ENCODE measurements around the gene RPL7A. TPM values are rescaled to one million over a fixed set of nuclear protein-coding genes. Genes with fewer than 3 reads are reported as not detected.

The RPL7A gene
- total RNA-seq, 1 experiment from 2014 or later, result 2,747 TPM

DNA sequence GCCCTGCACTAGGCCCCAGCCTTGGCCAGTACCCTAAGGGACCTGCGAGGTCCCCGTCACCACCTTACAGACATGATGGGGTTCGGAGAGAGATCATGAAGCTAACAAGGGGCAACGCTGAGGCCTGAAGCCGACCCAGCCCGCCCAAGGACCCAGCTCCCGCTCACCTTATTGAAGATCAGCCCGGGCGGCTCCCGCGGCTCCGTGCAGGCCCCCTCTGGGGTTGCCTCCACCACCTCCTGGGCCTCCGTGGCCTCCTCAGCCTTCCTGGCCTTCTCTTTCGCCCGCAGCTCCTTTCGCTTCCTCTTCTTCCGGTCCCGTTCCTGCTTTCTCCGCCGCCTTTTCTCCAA lies 15.7 kb upstream of the RPL7A start (continued):
- TF ChIP-seq RELA (CRISPR knock-in tag; IDR thresholded peaks at IDR 0.05; ENCODE audit: borderline replicate concordance) (no peak), KAT7 (CRISPR knock-in tag; IDR thresholded peaks at IDR 0.05; ENCODE audit: borderline replicate concordance) (no peak), TEAD4 (CRISPR knock-in tag; IDR thresholded peaks at IDR 0.05) (no peak), ATF1 (CRISPR knock-in tag; IDR thresholded peaks at IDR 0.05) (no peak), JAZF1 (CRISPR knock-in tag; IDR thresholded peaks at IDR 0.05) (no peak), EMX1 (CRISPR knock-in tag; IDR thresholded peaks at IDR 0.05) (no peak)
- TF ChIP-seq, protein P1, sequence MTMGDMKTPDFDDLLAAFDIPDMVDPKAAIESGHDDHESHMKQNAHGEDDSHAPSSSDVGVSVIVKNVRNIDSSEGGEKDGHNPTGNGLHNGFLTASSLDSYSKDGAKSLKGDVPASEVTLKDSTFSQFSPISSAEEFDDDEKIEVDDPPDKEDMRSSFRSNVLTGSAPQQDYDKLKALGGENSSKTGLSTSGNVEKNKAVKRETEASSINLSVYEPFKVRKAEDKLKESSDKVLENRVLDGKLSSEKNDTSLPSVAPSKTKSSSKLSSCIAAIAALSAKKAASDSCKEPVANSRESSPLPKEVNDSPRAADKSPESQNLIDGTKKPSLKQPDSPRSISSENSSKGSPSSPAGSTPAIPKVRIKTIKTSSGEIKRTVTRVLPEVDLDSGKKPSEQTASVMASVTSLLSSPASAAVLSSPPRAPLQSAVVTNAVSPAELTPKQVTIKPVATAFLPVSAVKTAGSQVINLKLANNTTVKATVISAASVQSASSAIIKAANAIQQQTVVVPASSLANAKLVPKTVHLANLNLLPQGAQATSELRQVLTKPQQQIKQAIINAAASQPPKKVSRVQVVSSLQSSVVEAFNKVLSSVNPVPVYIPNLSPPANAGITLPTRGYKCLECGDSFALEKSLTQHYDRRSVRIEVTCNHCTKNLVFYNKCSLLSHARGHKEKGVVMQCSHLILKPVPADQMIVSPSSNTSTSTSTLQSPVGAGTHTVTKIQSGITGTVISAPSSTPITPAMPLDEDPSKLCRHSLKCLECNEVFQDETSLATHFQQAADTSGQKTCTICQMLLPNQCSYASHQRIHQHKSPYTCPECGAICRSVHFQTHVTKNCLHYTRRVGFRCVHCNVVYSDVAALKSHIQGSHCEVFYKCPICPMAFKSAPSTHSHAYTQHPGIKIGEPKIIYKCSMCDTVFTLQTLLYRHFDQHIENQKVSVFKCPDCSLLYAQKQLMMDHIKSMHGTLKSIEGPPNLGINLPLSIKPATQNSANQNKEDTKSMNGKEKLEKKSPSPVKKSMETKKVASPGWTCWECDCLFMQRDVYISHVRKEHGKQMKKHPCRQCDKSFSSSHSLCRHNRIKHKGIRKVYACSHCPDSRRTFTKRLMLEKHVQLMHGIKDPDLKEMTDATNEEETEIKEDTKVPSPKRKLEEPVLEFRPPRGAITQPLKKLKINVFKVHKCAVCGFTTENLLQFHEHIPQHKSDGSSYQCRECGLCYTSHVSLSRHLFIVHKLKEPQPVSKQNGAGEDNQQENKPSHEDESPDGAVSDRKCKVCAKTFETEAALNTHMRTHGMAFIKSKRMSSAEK (CRISPR knock-in tag; IDR thresholded peaks at IDR 0.05; ENCODE audit: borderline replicate concordance), result no peak

DNA sequence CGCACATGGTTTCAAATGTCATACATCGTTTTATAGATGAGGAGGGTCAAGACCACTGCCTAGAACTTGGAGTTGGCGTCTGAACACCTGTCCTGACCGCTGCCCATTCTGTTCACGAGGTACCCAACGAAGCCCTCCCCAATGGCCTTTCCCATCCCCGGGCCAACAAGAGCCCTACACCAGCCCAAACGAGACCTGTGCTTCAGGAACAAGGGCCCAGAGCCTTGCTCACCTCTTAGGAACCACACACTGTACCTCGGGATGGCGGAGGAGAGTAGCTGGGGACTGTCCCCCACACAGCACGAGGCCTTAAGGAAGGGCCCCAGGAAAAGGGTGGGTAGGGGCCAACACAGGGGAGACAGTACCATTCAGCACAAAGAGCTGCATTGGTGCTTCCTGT lies 15.0 kb upstream of the RPL7A start:
- H3K4me3 Mint-ChIP-seq, result no peak overlapping the region
- POLR2A ChIA-PET, result interaction anchor here (1.0 kb wide), 1 partner anchor 14 kb away, joined by 3 read pairs; no protein-coding TSS in a partner anchor
- no peak for DNase-seq (ENCODE audit: low spot score)
- peaks cover 24% of the 10 kb centered on the region for H3K4me1 Mint-ChIP-seq
- no peaks in the 10 kb centered on the region for H3K27me3 Mint-ChIP-seq (ENCODE audit: low read depth)
- TF ChIP-seq, protein P2, sequence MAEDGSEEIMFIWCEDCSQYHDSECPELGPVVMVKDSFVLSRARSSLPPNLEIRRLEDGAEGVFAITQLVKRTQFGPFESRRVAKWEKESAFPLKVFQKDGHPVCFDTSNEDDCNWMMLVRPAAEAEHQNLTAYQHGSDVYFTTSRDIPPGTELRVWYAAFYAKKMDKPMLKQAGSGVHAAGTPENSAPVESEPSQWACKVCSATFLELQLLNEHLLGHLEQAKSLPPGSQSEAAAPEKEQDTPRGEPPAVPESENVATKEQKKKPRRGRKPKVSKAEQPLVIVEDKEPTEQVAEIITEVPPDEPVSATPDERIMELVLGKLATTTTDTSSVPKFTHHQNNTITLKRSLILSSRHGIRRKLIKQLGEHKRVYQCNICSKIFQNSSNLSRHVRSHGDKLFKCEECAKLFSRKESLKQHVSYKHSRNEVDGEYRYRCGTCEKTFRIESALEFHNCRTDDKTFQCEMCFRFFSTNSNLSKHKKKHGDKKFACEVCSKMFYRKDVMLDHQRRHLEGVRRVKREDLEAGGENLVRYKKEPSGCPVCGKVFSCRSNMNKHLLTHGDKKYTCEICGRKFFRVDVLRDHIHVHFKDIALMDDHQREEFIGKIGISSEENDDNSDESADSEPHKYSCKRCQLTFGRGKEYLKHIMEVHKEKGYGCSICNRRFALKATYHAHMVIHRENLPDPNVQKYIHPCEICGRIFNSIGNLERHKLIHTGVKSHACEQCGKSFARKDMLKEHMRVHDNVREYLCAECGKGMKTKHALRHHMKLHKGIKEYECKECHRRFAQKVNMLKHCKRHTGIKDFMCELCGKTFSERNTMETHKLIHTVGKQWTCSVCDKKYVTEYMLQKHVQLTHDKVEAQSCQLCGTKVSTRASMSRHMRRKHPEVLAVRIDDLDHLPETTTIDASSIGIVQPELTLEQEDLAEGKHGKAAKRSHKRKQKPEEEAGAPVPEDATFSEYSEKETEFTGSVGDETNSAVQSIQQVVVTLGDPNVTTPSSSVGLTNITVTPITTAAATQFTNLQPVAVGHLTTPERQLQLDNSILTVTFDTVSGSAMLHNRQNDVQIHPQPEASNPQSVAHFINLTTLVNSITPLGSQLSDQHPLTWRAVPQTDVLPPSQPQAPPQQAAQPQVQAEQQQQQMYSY (CRISPR knock-in tag; IDR thresholded peaks at IDR 0.05), result no peak
- TF ChIP-seq FOXJ3 (CRISPR knock-in tag; IDR thresholded peaks at IDR 0.05; ENCODE audit: borderline replicate concordance), result no peak
- H3K9me3 Mint-ChIP-seq, result peaks cover 10% of the 10 kb centered on the region
- CTCF ChIA-PET, result interaction anchor here (1.5 to 3.7 kb wide), 3 partner anchors 9 to 146 kb away, joined by 6 to 33 read pairs (median 7); no protein-coding TSS in a partner anchor
- no peak for ATAC-seq
- peaks cover 41% of the 10 kb centered on the region for H3K36me3 Mint-ChIP-seq
- no peak overlapping the region for H3K27ac Mint-ChIP-seq

DNA sequence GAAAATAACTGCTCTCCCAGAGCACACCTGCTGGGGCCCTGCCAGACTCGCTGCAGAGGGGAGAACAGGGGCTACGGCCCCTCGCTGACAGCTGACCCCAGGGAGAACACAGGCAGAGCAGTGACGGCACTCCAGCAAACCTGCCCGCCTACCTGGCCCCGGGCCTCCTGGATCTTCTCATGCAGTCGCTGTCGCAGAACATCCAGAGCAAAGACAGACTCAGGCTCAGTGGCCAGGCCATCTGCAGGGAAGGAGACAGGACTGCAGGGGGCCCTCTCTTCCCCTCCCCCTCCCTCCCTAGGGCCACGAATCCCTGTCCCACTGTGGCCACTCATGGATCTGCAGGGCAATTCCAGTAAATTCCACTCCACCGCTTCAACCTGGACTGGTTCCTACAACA lies 14.5 kb upstream of the RPL7A start:
- peak overlapping the region; percentile 85; the same call in 1 of the 2 replicates for H3K27ac Mint-ChIP-seq
- no peak for ATAC-seq
- TF ChIP-seq FOXJ3 (CRISPR knock-in tag; IDR thresholded peaks at IDR 0.05; ENCODE audit: borderline replicate concordance) (no peak), ZNF396 (CRISPR knock-in tag; IDR thresholded peaks at IDR 0.05; ENCODE audit: borderline replicate concordance) (no peak)
- TF ChIP-seq, protein P3, sequence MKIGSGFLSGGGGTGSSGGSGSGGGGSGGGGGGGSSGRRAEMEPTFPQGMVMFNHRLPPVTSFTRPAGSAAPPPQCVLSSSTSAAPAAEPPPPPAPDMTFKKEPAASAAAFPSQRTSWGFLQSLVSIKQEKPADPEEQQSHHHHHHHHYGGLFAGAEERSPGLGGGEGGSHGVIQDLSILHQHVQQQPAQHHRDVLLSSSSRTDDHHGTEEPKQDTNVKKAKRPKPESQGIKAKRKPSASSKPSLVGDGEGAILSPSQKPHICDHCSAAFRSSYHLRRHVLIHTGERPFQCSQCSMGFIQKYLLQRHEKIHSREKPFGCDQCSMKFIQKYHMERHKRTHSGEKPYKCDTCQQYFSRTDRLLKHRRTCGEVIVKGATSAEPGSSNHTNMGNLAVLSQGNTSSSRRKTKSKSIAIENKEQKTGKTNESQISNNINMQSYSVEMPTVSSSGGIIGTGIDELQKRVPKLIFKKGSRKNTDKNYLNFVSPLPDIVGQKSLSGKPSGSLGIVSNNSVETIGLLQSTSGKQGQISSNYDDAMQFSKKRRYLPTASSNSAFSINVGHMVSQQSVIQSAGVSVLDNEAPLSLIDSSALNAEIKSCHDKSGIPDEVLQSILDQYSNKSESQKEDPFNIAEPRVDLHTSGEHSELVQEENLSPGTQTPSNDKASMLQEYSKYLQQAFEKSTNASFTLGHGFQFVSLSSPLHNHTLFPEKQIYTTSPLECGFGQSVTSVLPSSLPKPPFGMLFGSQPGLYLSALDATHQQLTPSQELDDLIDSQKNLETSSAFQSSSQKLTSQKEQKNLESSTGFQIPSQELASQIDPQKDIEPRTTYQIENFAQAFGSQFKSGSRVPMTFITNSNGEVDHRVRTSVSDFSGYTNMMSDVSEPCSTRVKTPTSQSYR (CRISPR knock-in tag; IDR thresholded peaks at IDR 0.05), result no peak

More for the DNA sequence above, 14.5 kb upstream of the RPL7A start:
- no peak for DNase-seq (ENCODE audit: low spot score)
- ChIA-PET POLR2A (interaction anchor here (1.0 kb wide), 1 partner anchor 15 kb away, joined by 3 read pairs; no protein-coding TSS in a partner anchor), CTCF (interaction anchor here (1.0 to 3.7 kb wide), 3 partner anchors 9 to 147 kb away, joined by 3 to 33 read pairs (median 7); no protein-coding TSS in a partner anchor)
- Mint-ChIP-seq H3K4me1 (peaks cover 24% of the 10 kb centered on the region), H3K36me3 (peaks cover 41% of the 10 kb centered on the region), H3K9me3 (peaks cover 6% of the 10 kb centered on the region), H3K4me3 (peak overlapping the region; percentile 94; the same call in 1 of the 2 replicates), H3K27me3 (ENCODE audit: low read depth) (no peaks in the 10 kb centered on the region)

All from WTC11 (cell line).